Measurements from ENCODE around the gene XCL2.
A peak's percentile ranks its signal among the peaks of the same experiment; 100 is the strongest.

XCL2 gene

DNA sequence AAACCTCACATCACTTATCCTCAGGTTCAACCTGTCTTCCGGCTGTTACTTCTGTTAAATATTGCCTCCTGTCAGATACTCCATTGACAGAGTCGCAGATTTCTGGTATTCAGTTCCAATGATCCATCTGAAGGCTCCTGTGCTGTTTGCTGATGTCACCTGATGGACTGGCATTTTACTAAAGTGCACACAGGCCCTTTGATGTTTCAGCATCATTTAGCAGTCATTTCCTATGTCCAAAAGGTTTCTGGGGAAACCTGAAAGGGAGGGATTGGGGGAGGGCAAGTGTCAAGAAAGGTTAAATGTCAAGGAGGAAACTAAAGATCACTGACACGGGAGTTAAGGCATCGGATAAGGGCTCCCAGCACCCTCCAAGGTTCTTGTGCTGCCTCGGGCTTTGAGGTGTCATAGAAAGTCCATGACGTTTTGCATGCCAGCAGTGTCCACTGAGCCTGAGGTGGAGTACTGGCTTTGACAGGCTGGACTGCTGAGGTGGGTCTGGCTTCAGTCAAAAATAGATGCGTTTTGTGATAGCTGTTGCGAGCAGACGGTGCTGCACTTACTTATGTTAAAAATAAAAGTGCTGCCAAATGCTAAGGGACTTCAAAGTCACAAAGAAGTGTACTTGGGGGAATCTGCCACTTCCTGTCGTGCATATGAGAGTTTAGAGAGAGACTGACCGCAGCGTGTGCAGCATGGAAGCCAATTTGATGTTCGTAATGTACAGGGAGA is 30.8 kb downstream of the XCL2 start:
- DNase-seq = no peak

DNA sequence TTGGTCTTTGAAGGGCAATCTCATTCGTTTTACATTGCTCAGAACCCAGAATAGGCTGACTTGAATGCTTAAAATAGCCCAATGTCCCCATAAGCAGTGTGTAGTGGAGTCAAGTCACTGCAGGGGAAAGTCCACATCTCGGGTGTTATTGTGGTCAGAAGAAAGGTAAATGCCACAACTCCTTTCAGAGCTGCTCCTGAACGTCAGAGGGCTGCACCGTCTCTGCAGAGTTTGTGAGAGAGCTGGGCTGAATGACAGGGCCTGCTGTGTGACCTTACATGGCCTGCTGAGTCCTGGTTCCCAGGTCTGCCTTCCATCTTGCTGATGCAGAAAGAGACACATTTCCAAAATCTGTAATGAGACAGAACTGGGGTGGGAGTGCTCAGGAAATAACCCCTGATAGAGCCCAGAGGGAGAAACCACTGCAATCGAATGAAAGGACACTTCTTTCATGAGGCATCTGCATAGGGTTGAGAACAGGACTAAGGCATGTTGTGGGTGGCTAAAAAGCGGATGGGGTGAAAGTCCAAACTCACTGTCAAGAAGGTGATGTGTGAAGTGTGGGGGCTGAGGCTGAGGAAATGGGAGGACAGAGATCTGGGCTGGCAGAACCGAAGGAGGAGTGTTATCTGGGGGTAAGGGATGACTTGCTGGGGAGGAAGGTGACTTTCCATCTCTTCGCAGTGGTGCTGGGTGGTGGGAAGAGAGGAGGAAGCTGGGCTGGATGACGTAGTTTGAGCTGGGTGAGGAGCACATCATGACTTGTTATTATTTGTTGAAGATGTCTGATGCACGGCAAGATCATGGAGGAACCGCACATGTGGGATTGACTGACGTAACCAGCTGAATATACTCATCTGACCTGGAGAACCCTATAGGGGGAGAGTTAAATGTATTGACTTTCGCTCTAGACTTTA is 33.7 kb downstream of the XCL2 start:
- DNase-seq = no peak

DNA sequence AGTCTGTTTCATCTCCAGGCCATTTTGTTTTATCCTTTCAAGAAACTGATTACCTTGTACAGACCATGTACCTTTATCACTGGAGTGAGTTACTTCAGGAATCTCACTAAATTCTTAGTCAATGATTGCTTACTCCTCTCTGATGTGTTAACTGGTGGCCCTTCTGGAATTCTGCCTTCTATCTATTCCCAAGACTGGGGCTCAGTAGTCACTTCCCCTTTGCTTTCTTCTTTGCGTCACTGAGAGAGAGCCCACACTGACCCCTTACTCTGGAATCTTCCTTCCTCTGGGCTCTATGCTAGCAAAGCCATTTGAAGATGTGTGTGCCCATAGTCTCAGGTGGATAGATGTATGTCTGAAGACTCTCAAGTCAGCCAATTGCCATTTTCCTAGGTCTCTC is 34.6 kb downstream of the XCL2 start:
- DNase-seq = no peak

DNA sequence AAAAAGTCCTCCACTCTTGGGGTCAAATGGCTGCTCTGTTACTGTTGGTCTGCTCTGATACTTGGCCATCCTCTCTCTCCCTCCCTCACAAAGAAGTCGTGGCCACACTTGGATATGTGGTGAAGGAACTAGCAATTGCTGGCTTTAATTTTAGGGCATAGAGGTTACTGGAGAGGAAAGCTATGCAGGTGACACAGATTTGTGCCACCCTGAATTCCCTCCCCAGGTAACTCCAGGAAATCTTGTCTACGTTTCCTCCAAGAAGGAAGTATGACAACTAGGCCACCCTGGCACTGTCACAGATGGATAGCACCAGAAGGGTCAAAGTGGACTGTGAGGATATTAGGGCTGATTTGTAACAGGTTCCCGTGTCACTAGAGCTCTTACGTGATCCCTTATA is 36.0 kb downstream of the XCL2 start:
- DNase-seq = no peak

DNA sequence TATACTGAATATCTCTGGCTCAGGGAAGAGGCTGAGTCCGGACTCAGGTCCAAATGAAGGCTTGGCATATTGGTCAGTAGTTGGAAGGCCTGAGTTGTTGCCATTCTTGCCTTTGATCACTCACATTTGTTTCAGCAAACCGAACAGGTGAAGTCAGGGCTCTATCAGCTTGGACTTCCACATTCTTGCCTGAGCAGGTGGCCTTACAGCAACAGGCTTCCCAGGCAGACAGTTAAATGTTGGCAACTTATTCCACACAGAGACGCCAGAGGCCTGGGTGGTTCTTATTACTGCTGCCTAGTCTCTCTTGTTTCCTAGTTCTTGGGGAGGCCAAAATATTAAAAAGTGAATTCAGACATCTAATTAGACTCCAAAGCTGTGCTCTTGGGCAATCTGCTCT is 36.6 kb downstream of the XCL2 start:
- DNase-seq = no peak

DNA sequence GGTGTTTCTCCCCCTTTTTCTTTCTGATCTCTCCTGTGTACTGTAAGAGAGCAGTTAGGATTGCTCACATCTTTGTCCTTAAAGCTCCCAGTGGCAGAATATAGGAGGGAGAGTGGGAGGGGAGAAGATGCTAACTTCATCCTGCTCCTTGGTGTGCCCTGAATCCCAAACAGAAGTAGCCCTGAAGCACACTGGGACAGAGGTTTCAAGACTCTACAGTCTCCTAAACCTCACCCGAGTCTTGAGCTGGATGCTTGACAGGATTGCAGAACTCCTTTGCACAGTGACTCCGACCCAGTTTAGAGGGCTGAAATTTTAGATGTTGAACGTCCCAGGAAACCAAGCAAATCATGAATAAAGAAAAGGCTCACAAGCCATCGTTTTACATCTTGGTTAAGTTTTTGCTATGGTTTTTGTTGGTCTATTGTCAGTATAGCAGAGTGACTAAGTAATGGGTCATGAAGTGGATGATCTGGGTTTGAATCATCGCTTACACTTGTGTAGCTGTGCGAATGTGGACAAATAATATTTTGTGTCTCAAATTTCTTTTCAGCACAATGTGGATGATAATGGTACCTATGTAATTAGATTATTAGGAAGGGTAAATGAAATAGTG is 37.5 kb downstream of the XCL2 start:
- no peak for DNase-seq

DNA sequence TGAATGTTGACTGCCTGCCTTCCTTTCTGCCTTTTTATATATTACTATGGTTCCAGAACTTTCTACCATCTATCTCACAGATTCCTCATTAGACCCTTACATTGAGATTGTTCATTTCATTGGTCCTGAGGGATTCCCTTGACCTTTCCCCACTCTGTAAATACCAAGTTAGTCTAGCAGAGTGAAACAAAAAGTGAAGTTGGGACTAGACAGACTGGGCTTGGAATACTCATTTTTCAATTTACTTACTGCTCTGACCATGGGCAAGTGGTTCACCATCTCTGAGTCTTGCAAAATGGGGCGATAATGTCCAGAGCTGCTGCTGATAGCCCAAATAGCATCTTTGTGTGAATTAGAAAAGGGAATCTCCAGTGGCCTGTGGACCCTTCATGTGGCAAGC is 38.8 kb downstream of the XCL2 start:
- no peak for DNase-seq

DNA sequence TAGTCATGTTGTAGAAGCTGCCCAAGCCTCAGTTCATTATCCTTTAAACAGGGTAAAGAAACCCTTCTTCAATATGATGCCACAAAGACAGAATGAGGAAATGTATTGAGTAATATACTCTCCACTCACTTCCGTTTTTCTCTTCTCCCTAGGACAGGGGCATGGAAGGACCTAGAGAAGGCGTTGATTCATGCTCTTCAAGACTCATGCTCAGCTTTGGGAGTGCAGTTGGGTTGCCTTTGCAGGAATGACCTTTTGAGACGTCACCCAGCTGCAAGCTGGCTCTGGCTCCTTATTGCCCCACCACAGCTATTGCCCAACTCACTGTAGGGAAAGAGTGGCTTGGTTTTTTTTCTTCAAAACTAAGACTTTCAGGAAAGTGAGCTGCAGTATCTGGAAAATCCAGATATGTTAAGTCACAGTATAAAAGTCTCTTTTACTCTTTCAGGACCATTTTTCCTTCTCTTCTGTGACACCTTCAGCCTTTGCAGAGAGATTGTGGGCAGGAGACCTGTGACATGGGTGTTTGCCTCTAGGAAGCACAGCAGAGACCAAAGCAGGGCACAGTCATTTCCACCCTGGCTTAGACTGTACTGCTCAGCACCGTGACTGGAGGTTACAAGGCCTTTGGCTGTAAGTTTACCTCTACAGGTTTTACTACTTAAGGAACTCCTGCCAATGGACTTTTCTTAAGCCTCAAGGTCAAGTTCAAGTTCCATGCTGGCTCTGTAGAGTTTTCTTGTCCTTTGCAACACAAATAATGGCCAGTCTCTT is 39.5 kb downstream of the XCL2 start:
- DNase-seq = peak; percentile 36

DNA sequence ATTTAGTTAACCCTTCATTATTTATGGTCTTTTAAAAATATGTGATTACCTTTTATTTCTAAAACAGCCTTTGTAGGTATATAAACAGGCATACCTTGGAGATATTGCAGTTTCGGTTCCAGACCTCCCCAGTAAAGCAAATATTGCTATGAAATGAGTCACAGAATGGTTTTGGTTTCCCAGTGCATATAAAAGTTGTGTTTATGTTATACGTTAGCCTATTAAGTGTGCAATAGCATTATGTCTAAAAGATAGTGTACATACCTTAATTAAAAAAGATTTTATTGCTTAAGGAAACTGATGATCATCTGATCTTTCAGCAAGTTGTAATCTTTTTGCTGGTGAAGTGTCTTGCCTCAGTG is 44.1 kb downstream of the XCL2 start:
- DNase-seq = no peak

DNA sequence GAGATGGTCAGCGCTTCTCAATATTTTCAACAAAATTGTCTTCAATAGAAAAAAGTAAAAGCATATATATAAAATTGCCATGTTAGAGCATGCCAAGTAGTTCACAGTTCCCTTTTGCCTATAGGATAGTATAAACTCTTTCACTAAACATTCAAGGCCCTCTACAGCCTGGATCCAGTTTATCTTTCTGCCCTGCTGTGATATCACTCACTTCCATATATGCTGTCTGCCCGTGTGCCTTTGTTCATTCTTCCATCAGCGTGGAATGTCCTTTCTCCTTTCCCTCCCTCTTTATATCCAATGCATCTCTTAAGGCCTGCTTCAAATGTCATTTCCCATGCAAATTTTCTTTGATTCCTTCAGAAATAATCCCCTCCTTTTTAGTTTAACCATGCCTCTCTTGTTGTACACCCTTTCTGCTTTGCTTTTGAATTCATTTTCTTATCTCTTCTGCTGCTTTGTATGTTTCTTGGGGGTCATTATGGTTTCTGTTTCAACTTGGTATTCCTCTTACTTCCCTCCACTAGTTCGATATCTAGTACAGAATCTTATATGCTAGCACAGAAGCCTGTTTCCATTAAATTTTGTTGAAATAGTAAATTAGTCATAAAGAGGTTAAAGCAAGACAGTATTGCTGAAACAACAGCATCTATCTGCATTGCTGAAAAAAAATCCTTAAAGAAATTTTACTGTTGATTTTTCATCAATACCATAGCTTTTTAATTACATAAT is 44.7 kb downstream of the XCL2 start:
- no peak for DNase-seq

DNA sequence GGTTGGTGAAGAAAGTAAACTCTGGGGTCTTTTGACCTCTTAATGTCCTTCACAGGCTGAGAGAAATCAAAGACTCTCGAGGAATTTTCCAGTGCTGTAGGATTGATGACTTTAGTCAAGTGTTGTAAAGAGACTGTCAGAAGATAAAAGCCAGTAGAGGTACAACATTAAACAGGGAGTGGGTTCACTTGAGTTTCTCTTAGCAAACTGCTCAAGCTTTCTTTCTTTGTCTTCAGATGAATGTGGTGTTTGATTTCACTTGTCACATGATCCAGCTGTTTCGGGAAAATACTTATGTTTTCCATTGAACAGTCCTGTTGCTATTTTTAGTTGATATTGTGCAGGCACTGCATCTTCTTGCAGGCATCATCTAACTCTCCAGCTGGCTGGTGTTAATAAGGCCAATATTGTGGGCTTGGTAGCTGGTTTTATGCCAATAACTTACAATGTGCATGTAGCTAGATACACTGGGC is 45.6 kb downstream of the XCL2 start:
- DNase-seq = no peak

DNA sequence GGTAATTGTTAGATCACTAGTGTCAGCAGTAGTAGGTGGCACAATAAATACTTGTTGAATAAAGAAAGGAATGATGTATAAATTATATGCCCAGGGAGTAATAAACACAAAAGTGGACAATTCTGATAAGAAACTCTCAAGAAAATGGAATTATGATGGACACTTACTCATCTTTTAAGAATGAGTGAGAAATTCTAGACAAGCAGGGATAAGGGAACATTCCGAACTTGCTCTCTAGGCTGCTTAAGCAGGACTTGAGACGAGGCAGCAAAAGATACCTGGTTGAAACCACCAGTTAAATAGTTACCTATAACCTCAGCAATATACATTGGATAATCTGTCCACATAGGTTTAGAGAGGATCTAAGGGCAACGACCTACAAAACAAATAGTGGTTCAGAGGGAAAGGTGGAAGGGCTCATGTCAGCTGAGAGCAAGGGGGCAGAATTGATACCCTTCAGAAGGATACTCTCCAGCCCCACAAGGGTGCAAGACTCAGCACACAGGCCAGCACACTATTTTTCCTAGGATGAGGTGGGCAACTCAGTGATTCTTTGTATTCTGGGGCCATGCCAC is 46.3 kb downstream of the XCL2 start:
- no peak for DNase-seq

DNA sequence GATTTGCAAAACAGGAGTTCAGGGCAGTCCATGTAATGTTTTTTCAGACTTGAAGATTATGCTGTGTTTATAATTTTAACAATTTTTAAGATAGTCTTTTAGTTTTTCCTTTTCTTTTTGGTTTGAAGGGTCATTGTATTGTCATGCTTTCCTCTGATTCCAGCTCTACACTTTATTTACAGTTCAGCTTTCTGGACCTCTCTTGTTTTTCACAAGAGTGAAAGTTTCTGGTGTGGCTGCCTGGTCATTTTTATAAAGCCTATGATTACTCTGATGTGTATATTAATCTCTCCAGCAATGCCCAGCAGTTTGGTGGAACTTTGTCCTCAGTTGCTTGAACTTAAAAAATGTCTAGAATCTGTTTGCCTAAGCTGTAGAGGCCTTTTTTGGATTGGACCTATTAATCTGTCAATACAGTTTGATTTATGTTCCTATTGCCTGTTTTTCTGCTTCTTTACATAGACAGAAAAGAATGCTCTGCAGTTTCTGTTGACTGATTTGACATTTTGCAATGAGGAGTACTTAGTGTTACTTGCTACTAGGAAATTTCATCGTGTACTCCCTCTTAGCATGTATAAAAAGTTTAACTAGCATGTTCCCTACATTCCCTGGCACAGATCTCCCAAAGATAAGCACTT is 52.2 kb downstream of the XCL2 start:
- no peak for DNase-seq

Measured in midbrain (tissue), 1 donor.